PC-3 (cell line): ENCODE data around the gene CFL1. TPM values are rescaled to one million over a fixed set of nuclear protein-coding genes. Genes with fewer than 3 reads are reported as not detected.

ENCODE experiments used
- ATAC-seq: fragments of 200-7000 bp; cut with Tn5 transposase; 2 replicates; pipeline ENCODE4 v1.9.1; 2020; ENCODE audit warnings: mild to moderate bottlenecking, moderate library complexity
- BruUV-seq: library from RNA; stranded (reverse); fragments of 400-500 nt; replicated peaks from 2 replicates; lab custom pipeline; 2021; lab: Mats Ljungman, UMichigan
- CTCF ChIA-PET: fragments of 300-600 bp; sonication (Branson Sonifier 250); formaldehyde crosslinking; loops from one replicate; lab custom pipeline; 2022; ENCODE audit warnings: antibody characterized with exemption; lab: Charles Lee
- POLR2A ChIA-PET: fragments of 300-600 bp; sonication (Branson Sonifier 250); formaldehyde crosslinking; loops from one replicate; lab custom pipeline; 2022; ENCODE audit warnings: antibody characterized with exemption; ENCODE audit not compliant: unreplicated experiment; lab: Charles Lee
- DNase-seq: peaks from one replicate; pipeline ENCODE4 v3.0.0-alpha.2; 2015
- H2AFZ ChIP-seq: fragments of 300-600 bp; sonication (generic); 2 replicates; pipeline ENCODE4 v1.6.0; 2016; ENCODE audit warnings: antibody characterized with exemption, low read length
- H3F3A ChIP-seq: fragments of 300-600 bp; sonication (generic); one replicate; pipeline ENCODE4 v1.6.0; 2017; ENCODE audit warnings: antibody characterized with exemption, low read length, control low read depth, mild to moderate bottlenecking; ENCODE audit not compliant: unreplicated experiment
- H3K27ac ChIP-seq: fragments of 300-600 bp; sonication (generic); 2 replicates; pipeline ENCODE4 v1.5.1; 2016; ENCODE audit warnings: mild to moderate bottlenecking, low read length
- H3K27me3 ChIP-seq: fragments of 300-600 bp; sonication (generic); 2 replicates; pipeline ENCODE4 v1.6.1; 2016; ENCODE audit warnings: low read length, mixed read lengths
- H3K36me3 ChIP-seq: fragments of 300-600 bp; sonication (generic); 2 replicates; pipeline ENCODE4 v1.6.1; 2016; ENCODE audit warnings: low read depth, mixed run types, low read length, mixed read lengths
- H3K4me1 ChIP-seq: fragments of 300-600 bp; sonication (generic); 2 replicates; pipeline ENCODE4 v1.5.1; 2016; ENCODE audit warnings: low read length; ENCODE audit not compliant: insufficient read depth
- H3K4me2 ChIP-seq: fragments of 300-600 bp; sonication (generic); 2 replicates; pipeline ENCODE4 v1.6.0; 2016; ENCODE audit warnings: low read length
- H3K4me3 ChIP-seq: fragments of 300-600 bp; sonication (generic); 2 replicates; pipeline ENCODE4 v1.5.1; 2016; ENCODE audit warnings: mild to moderate bottlenecking, low read length, mixed read lengths
- H3K79me2 ChIP-seq: fragments of 300-600 bp; sonication (generic); 2 replicates; pipeline ENCODE4 v1.6.1; 2017; ENCODE audit warnings: low read length, mixed read lengths
- H3K9ac ChIP-seq: fragments of 300-600 bp; sonication (generic); 2 replicates; pipeline ENCODE4 v1.6.0; 2016; ENCODE audit warnings: mild to moderate bottlenecking, low read length
- H3K9me2 ChIP-seq: fragments of 300-600 bp; sonication (generic); replicated peaks from 2 replicates; pipeline ENCODE4 v1.6.1; 2016; ENCODE audit warnings: mixed run types, low read length, mixed read lengths
- H3K9me3 ChIP-seq: fragments of 300-600 bp; sonication (generic); 2 replicates; pipeline ENCODE4 v1.6.1; 2016; ENCODE audit warnings: low read length, mixed read lengths
- H4K20me1 ChIP-seq: fragments of 300-600 bp; sonication (generic); 2 replicates; pipeline ENCODE4 v1.6.1; 2016; ENCODE audit warnings: low read length, mixed read lengths
- EZH2 ChIP-seq: fragments of 300-600 bp; sonication (generic); IDR thresholded peaks from one replicate; pipeline ENCODE4 v1.6.1; 2017; ENCODE audit warnings: antibody characterized with exemption, mild to moderate bottlenecking, low read length; ENCODE audit not compliant: unreplicated experiment
- EZH2phosphoT487 ChIP-seq: fragments of 300-600 bp; sonication (generic); IDR thresholded peaks from 2 replicates; pipeline ENCODE4 v1.6.1; 2018; ENCODE audit warnings: mild to moderate bottlenecking, antibody characterized with exemption, low read length, borderline replicate concordance
- intact Hi-C: fragments of 100-400 bp; cut with micrococcal nuclease; formaldehyde crosslinking; loops from 2 replicates; pipeline ENCODE4 v1.9.0; 2023
- total RNA-seq: library from RNA; depleted of rRNA; stranded (reverse); fragments of >200 nt; gene quantifications from 2 replicates; pipeline ENCODE4 v1.2.3, GENCODE V29; 2014
- TF ChIP-seq, protein P1 (sequence below): fragments of 300-600 bp; sonication (generic); conservative IDR thresholded peaks from 2 replicates; pipeline ENCODE4 v1.5.1; 2017; ENCODE audit warnings: antibody characterized with exemption, low read depth, mild to moderate bottlenecking, low read length

The CFL1 gene
- total RNA-seq, 1 experiment from 2014 or later, result 2,710 TPM

DNA sequence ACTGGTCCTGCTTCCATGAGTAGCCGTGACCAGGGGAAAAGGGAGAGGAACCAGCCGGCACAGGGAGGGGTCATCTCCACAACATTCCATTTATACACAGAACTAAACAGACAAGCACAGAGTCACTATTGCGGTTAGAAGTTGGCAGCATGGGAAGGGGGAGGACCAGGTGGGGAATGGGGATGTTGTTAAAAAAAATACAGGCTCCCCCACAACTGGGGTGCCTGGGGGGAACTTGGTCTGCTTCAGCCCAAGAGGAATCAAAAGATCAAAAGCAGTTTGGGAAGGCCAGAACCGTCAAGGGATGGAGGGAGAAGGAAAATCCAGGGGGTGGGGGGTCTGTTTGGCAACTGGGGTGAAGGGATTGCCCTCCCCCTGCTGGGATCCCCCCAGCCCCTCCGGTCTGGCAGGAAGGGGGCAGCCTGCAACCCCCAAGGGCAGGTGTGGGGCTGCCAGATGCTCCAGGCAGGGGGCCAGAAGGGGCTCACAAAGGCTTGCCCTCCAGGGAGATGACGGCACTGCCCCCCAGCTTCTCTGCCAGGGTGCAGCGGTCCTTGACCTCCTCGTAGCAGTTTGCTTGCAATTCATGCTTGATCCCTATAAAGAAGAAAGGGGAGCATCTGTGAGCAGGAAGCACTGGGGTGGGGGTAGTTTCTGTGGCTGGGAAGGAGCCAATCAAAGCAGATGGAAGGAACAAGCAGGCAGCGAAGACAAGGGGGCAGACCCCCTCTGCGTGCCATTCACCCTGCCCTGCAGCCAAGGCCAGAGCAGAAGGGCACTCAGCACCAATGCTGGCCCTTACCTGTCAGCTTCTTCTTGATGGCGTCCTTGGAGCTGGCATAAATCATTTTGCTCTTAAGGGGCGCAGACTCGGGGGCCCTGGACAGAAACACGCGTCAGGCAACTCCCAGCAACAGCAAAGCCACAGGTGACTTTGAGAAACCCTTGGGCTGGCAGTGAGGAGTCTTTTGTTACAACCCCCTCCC is 2.8 kb downstream of the CFL1 start:
- DNase-seq (no peak), ATAC-seq (no peak)
- H3K79me2 ChIP-seq, result peaks cover 42% of the 10 kb centered on the region
- BruUV-seq, result TSS peak; percentile 58
- peaks cover 56% of the 10 kb centered on the region for H3K36me3 ChIP-seq
- peaks cover 49% of the 10 kb centered on the region for H4K20me1 ChIP-seq
- H3K27ac ChIP-seq, result no peak overlapping the region
- peaks cover 33% of the 10 kb centered on the region for H3K4me1 ChIP-seq
- H3K9me2 ChIP-seq, result no peaks in the 10 kb centered on the region
- peak overlapping the region; percentile 95; the same call in 1 of the 2 replicates for H3K4me2 ChIP-seq
- H3K4me3 ChIP-seq, result peak overlapping the region; percentile 79; the same call in 1 of the 2 replicates
- no peaks in the 10 kb centered on the region for H3K27me3 ChIP-seq
- H3K9me3 ChIP-seq, result no peaks in the 10 kb centered on the region
- peaks cover 11% of the 10 kb centered on the region for H3F3A ChIP-seq
- POLR2A ChIA-PET, result interaction anchor here (0.6 kb wide), 1 partner anchor 26 kb away, joined by 11 read pairs; no protein-coding TSS in a partner anchor
- CTCF ChIA-PET, result no interaction called here
- TF ChIP-seq EZH2phosphoT487, result no peak
- TF ChIP-seq, protein P1, sequence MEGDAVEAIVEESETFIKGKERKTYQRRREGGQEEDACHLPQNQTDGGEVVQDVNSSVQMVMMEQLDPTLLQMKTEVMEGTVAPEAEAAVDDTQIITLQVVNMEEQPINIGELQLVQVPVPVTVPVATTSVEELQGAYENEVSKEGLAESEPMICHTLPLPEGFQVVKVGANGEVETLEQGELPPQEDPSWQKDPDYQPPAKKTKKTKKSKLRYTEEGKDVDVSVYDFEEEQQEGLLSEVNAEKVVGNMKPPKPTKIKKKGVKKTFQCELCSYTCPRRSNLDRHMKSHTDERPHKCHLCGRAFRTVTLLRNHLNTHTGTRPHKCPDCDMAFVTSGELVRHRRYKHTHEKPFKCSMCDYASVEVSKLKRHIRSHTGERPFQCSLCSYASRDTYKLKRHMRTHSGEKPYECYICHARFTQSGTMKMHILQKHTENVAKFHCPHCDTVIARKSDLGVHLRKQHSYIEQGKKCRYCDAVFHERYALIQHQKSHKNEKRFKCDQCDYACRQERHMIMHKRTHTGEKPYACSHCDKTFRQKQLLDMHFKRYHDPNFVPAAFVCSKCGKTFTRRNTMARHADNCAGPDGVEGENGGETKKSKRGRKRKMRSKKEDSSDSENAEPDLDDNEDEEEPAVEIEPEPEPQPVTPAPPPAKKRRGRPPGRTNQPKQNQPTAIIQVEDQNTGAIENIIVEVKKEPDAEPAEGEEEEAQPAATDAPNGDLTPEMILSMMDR, result no peak
- TF ChIP-seq EZH2, result no peak
- intact Hi-C loops, result no loop called here
- no peak overlapping the region for H2AFZ ChIP-seq
- no peak overlapping the region for H3K9ac ChIP-seq

DNA sequence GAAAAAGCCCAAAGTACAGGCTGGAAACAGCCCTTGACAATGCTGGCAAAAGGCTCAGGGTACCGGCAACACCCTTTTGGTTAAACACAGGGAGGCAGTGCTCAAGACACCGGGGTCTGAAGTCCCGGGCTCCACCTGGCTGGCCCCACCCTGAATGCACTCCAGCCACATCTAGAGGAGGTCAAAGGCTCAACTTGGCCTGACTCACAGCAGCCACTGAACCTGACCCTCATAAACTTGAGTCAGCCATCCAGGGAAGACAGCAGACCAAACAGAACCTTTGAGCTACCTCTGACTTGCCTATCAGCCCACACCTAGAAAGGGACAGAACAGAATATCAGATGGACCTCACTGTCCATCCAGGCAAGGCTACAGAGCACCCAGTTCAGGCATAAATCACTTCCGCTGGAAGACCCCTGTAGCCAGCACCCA is 3.8 kb downstream of the CFL1 start:
- H3K9me2 ChIP-seq, result no peaks in the 10 kb centered on the region
- peaks cover 26% of the 10 kb centered on the region for H3K4me1 ChIP-seq
- no peaks in the 10 kb centered on the region for H3K27me3 ChIP-seq
- H3K27ac ChIP-seq, result no peak overlapping the region
- no peak for ATAC-seq
- DNase-seq, result no peak
- TF ChIP-seq, protein P1, result no peak
- TF ChIP-seq EZH2, result no peak
- no peaks in the 10 kb centered on the region for H3K9me3 ChIP-seq
- peaks cover 42% of the 10 kb centered on the region for H3K79me2 ChIP-seq
- no peak overlapping the region for H3K4me3 ChIP-seq
- no peak overlapping the region for H3K9ac ChIP-seq
- H3K4me2 ChIP-seq, result no peak overlapping the region
- POLR2A ChIA-PET, result no interaction called here
- H4K20me1 ChIP-seq, result peaks cover 49% of the 10 kb centered on the region
- H3K36me3 ChIP-seq, result peaks cover 56% of the 10 kb centered on the region
- CTCF ChIA-PET, result no interaction called here
- intact Hi-C loops, result no loop called here
- no peak overlapping the region for H2AFZ ChIP-seq
- peaks cover 6% of the 10 kb centered on the region for H3F3A ChIP-seq
- BruUV-seq, result no TSS peak
